GM12872 (cell line): ENCODE results near the gene ZNF714.

Experiments used
- TF ChIP-seq, protein P1 (sequence below): IDR thresholded peaks from 3 replicates; pipeline ENCODE4 v1.5.1; 2011; ENCODE audit warnings: low read depth, mild to moderate bottlenecking, low read length, moderate library complexity; ENCODE audit not compliant: insufficient read depth

ZNF714 gene

DNA sequence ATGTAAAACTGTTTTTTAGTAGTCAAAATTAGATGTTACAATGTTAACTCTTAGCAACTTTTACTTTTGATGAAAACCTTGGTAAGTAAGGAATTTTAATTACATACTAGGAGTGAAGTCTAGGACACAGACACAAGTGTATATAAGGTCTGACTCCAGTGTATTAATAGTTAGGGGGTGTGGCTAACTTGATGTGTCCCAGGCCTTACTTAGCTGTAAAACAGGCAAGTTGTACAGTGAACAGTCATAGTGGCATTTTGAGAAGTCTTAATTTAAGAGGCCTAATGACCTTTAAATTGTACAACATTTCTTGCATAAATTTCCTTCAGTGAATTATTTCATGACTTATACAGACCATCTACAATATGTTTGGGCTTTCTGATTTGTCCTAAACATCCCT lies 66.7 kb downstream of the ZNF714 start:
- TF ChIP-seq, protein P1, sequence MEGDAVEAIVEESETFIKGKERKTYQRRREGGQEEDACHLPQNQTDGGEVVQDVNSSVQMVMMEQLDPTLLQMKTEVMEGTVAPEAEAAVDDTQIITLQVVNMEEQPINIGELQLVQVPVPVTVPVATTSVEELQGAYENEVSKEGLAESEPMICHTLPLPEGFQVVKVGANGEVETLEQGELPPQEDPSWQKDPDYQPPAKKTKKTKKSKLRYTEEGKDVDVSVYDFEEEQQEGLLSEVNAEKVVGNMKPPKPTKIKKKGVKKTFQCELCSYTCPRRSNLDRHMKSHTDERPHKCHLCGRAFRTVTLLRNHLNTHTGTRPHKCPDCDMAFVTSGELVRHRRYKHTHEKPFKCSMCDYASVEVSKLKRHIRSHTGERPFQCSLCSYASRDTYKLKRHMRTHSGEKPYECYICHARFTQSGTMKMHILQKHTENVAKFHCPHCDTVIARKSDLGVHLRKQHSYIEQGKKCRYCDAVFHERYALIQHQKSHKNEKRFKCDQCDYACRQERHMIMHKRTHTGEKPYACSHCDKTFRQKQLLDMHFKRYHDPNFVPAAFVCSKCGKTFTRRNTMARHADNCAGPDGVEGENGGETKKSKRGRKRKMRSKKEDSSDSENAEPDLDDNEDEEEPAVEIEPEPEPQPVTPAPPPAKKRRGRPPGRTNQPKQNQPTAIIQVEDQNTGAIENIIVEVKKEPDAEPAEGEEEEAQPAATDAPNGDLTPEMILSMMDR, result no peak

DNA sequence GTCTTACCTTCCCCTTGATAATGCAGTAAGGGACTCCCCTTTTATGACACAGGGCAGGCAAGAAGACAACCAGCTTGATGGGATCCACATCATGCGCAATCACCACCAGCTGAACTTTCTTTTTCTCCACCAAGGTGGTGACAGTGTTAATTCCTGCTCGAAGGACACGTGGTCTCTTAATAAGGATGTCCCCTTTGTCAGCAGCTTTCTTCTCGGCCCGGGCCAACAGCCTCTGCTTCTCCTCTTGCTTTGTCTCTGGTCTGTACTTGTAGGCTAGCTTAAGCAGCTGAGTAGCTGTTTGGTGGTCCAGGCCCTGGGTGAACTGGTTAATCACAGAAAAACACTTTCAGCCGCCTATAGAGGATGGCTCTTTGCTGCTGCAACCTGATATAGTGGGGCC lies 67.9 kb downstream of the ZNF714 start:
- TF ChIP-seq, protein P1, result no peak

DNA sequence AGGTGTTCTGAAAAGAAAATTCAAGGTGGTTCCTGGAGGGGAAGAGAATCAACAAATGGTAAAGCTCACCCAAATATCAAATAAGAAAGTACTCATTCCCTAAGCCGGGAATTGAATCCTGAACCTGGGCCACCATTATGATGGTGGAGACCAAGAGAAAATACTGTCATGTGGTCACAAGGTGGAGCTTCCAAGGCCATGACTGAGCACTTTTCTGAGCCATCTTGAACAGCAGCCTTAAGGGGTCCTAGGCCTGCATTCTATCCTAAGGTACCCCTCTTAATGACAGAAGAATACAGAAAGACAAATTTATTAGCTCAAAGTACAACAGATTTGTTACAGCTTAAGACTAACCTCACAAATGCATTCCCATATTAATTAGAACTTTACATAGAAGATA lies 69.5 kb downstream of the ZNF714 start:
- TF ChIP-seq, protein P1, result no peak

DNA sequence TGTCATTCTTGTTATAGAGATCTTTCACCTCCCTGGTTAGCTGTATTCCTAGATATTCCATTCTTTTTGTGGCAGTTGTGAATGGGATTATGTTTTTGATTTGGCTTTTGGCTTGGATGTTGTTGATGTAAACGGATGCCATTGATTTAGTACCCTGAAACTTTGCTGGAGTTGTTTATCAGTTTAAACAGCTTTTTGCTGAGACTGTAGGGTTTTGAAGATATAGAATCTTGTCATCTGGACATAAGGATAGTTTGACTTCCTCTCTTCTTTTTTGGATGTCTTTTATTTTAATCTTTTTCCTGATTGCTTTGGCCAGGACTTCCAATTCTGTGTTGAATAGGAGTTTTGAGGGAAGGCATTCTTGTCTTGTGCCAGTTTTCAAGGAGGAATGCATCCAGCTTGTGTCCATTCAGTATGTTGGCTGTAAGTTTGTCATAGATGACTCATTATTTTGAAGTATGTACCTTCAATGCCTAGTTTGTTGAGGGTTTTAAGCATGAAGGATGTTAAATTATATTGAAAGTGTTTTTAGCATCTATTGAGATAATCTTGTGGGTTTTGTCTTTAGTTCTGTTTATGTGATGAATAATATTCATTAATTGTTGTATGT lies 76.6 kb downstream of the ZNF714 start:
- TF ChIP-seq, protein P1, result no peak

DNA sequence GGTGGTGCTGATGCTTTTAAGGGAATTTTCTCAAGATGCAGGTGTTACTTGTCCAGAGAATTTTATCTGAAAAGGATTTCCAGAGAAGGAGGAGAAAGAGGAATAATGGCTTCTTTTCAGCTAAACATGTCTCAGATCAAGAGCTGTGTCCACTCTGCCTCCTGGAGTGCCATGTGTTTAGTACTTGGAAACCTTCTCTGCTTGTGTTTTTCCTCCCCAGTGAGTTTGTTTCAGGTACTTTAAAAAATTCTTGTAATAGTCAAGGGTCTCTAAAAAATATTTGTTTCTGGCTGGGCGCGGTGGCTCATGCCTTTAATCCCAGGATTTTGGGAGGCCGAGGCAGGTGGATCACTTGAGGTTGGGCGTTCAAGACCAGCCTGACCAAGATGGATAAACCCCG lies 82.5 kb downstream of the ZNF714 start:
- TF ChIP-seq, protein P1, result no peak

DNA sequence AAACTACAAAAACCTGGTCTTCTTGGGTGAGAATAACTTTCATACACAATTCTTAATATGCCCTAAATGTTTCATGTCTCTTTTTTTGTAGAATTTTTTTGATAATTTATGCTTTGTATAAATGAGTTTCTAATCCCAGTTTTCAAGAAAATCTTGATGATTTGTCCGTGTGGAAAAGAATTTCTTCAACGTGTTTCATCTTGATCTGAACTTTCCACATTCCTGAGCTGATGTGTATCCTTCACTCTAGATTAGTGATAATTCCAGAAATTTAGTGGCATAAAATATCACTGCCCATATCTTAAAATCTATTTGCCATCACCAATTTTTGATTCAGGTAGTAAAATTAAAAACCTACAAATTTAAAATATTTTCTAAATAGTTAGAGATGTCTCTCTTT lies 84.4 kb downstream of the ZNF714 start:
- TF ChIP-seq, protein P1, result no peak
